ENCODE data around the gene METRN.

- TF ChIP-seq CTCF (IDR thresholded peaks at IDR 0.05) (no peak), POLR2A (IDR thresholded peaks at IDR 0.05) (no peak), POLR2AphosphoS5 (IDR thresholded peaks at IDR 0.05) (no peak)
Observed at GRCh38 chr16:732332-732731, 17.4 kb downstream of the METRN start.

All from transverse colon (tissue), 4 donors.